Left lobe of liver (tissue), 2 donors: ENCODE data around the gene CILP2. TPM values are rescaled to one million over a fixed set of nuclear protein-coding genes. Genes with fewer than 3 reads are reported as not detected.

ENCODE experiments used
- ATAC-seq: fragments of 200-7000 bp; cut with Tn5 transposase; one replicate; pipeline ENCODE4 v1.9.1; 2020; ENCODE audit warnings: mild to moderate bottlenecking, moderate library complexity
- DNase-seq: peaks from one replicate; pipeline ENCODE4 v3.0.0-alpha.2; 2020; ENCODE audit warnings: low spot score
- total RNA-seq: library from RNA; stranded (reverse); gene quantifications from one replicate; pipeline ENCODE4 v1.2.1, GENCODE V29; 2021
- donor health status: DM: no; HTN: no; CAD: no; lungs with moderate emphysema.
- donor health status: DM: no; HTN: yes; CAD: no.

CILP2 gene
- total RNA-seq: 0.10 TPM

- DNase-seq (no peak), ATAC-seq (peak; percentile 18)
Measured at GRCh38 chr19:19538061-19538784, at the start of gene CILP2. CILP2 (plus strand) TSS chr19:19538265; CDS start chr19:19538350, 85 bp downstream.

GRCh38 chr19:19488875-19489690 is 49.0 kb upstream of the CILP2 start:
- peak; percentile 53 for ATAC-seq
- peak; percentile 87 for DNase-seq

DNA sequence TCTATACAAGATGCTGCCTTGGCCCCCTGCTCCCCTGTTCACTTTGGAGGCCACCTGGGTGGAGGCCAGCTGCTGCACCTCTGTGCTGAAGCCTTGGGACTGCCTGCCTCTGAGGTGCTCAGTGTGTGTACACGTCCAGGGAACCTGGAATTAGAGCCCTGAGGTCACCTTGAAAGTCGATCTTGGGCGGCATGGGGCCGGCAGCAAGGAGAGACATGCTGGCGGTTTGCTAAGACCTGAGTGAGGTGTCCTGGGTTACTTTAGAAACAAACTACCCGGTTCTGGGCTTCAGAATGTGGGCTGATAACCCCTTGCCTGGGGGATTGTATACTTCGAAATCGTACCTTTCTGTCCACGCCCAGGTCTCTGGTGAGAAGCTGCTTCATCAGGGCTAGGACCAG is 48.3 kb upstream of the CILP2 start:
- DNase-seq: no peak
- ATAC-seq: peak; percentile 8

DNA sequence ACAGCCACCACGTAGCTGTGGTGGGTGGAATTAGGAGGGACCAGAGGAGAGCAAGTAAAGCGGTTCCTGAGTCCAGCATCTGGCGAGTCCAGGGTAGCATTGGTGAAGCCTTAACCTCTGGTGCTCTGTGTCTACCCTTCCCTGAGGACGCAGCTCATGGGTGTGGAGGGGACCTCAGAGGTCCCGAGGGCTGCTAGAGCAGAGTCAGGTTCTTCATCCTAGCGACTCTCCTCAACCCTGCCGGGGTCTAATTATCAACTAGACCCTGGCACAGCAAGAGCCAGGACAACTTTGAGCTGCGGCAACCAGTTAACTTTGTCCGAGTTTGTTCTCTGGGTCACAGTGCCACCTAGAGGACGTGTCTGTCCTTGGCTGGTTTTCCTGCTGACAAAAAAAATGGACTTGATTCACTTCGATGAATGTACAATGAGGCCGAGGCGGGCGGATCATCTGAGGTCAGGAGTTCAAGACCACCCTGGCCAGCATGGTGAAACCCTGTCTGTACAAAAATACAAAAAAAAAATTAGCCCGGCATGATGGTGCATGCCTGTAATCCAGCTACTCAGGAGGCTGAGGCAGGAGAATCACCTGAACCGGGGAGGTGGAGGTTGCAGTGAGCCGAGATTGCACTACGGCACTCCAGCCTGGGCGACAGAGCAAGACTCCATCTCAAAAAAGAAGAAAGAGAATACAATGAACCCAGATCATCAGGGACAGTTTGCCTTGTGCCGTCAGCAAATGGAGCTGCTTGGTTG is 47.7 kb upstream of the CILP2 start:
- DNase-seq: peak; percentile 77
- peak; percentile 71 for ATAC-seq

DNA sequence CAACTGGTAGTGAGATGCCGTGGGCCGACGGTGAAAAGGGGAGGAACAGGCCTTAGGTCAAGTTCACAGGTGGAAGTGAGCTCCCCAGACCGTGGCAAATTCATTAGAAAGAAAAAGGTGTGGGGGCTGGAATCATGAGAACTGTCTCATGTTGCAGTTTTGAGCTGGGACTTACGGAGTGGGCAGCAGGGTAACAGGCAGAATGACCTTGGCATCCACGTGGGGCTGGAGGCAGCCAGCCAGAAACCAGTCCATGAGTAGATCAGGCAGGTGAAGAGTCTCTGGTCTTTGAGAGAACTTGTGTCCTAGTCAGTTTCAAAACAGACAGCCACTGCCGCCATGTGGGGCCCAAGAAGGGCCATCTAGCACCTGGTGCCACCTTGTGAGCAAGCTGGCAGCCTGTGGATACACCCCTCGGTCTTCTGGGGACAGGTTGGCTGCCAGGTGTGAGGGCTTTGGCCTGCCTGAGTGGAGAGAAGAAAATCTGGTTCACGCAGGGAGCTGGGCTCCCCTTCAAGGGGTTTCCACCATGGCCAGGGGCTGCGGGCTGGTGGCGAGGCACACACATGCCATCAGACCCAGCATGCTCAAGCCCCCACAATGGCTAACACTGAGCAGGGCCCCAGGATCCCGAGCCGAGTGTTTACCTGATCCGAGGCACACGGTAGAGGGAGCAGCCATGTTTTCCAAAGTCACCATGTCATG is 46.6 kb upstream of the CILP2 start:
- ATAC-seq (no peak), DNase-seq (no peak)

- ATAC-seq (no peak), DNase-seq (no peak)
Measured at GRCh38 chr19:19492026-19492610, 45.9 kb upstream of the CILP2 start.

DNA sequence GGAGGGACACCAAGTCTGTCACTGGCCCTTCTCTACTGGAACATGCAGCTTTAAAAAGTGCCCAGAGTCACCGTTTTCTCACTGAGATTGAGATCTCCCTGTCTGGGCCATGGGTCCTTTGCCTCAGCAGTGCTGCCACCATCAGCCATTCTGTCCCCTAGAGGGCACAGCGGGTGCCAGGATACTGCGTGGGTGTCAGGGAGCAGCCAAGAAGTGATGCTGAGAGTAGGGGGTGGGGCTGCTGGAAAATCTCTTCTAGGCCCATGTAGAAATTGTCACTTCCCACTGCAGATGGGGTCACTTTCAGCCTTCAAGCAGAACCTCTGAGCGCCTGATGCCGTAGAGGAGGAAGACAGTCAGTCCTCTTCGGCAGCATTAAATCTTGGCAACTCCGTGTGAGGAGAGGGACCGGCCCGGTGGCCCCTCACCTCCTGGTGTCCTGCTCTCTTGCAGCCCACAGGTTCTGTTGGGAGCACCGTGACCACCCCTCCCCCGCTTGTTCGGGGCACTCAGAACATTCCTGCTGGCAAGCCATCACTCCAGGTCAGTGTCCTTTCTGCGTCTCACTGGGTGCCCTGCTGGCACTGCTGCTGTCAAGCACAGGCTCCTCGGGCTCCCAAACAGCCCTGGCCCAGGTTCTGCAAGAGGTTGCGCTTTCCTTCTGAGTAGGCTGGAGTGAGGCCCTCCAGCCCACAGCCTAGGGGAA is 44.1 kb upstream of the CILP2 start:
- DNase-seq (no peak), ATAC-seq (peak; percentile 29)

DNA sequence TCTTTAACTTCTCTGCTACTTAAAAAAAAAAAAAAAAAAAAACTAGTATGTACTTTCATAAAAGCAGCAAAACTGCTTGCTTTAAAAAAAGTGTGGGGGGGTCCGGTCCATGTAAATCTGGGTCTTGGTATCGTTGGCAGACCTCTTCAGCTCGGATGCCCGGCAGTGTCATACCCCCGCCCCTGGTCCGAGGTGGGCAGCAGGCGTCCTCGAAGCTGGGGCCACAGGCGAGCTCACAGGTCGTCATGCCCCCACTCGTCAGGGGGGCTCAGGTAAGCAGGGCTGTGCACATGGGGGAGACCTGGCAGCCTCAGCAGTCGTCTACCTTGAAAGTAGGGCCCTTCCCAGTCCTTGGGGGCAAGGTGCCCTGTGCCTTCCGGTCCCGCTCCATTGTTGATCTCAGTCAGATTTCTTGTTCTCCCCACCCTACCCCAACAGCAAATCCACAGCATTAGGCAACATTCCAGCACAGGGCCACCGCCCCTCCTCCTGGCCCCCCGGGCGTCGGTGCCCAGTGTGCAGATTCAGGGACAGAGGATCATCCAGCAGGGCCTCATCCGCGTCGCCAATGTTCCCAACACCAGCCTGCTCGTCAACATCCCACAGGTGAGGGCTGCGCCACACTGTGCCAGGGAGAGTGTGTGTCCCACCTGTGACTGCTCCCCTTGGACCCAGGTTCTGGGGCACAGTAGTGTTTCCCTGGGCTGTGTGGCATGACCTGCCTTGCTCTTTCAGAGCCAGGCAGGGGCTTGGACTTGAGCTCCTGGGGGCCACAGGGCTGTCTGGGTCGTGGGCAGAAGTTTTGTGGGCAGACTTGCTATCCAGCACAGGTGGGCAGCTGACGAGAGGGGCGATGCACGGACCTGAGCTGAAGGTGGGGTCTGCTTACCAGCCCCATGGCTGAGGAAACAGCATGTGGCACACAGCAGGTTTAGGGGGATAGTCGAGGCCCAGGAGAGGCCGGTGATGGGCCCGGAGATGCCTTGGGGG is 42.2 kb upstream of the CILP2 start:
- ATAC-seq (no peak), DNase-seq (no peak)

DNA sequence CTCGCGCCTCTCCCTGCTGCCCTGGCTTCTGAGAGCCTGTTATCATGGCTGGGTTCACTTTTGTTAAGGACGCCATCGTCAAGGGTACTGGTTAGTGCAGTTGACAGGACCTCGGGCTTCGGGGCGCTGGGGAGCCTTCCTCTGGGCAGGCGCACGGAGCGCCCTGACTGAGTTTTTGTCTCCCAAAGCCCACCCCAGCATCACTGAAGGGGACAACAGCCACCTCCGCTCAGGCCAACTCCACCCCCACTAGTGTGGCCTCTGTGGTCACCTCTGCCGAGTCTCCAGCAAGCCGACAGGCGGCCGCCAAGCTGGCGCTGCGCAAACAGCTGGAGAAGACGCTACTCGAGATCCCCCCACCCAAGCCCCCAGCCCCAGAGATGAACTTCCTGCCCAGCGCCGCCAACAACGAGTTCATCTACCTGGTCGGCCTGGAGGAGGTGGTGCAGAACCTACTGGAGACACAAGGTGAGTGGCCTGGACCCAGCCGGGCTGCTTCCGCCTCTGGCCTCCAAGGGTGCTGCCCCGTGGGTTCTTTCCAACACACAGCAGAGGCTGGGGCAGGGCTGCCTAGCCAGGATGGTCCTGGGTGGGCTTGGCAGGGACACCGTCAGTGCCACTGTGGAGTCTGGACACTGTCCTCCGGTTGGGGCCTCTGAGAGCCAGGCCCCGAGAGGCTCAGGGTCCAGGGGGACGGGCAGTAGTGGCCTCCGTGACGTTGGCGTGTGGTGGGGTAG is 39.6 kb upstream of the CILP2 start:
- ATAC-seq (no peak), DNase-seq (no peak)

GRCh38 chr19:19499272-19499995 is 38.6 kb upstream of the CILP2 start:
- ATAC-seq: no peak
- no peak for DNase-seq

DNA sequence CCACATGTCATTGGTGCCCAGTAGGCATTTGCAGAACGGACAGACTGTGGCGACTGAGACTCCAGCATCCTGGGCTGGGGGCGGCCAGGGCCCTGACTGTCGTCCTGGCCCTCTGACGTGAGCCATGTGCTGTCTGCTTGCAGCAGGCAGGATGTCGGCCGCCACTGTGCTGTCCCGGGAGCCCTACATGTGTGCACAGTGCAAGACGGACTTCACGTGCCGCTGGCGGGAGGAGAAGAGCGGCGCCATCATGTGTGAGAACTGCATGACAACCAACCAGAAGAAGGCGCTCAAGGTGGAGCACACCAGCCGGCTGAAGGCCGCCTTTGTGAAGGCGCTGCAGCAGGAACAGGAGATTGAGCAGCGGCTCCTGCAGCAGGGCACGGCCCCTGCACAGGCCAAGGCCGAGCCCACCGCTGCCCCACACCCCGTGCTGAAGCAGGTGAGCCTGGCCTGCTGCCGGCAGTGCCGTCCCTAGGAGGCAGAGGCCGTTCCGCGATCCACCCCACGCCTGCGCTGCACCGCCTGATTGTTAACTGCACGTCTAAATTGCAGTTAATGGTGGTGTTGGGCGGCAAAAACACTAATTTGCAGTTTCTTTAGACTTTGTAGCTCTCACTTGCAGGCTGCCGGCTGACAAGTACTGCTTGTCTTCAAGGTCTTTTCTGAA is 37.0 kb upstream of the CILP2 start:
- DNase-seq: no peak

DNA sequence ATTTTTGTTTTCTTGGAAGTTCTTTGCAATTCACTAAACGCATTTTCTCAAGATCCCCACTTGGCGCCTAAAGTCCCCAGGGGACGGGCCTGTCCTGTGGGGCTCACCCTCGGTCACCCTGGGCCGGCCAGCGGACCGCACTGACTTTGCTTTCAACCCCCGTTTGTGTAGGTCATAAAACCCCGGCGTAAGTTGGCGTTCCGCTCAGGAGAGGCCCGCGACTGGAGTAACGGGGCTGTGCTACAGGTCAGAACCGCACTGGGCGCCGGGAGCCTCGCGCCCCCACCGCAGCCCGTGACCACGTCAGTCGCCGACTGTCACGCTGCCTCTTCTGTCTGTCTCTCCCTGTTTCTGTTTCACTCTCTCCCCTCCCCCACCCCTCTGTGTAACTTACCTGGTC is 36.3 kb upstream of the CILP2 start:
- DNase-seq (no peak), ATAC-seq (no peak)

More for the DNA sequence above, 37.0 kb upstream of the CILP2 start:
- ATAC-seq: no peak

GRCh38 chr19:19502281-19502680 is 35.8 kb upstream of the CILP2 start:
- DNase-seq (no peak), ATAC-seq (no peak)

- ATAC-seq (no peak), DNase-seq (no peak)
Measured at GRCh38 chr19:19502808-19503602, 35.1 kb upstream of the CILP2 start.

DNA sequence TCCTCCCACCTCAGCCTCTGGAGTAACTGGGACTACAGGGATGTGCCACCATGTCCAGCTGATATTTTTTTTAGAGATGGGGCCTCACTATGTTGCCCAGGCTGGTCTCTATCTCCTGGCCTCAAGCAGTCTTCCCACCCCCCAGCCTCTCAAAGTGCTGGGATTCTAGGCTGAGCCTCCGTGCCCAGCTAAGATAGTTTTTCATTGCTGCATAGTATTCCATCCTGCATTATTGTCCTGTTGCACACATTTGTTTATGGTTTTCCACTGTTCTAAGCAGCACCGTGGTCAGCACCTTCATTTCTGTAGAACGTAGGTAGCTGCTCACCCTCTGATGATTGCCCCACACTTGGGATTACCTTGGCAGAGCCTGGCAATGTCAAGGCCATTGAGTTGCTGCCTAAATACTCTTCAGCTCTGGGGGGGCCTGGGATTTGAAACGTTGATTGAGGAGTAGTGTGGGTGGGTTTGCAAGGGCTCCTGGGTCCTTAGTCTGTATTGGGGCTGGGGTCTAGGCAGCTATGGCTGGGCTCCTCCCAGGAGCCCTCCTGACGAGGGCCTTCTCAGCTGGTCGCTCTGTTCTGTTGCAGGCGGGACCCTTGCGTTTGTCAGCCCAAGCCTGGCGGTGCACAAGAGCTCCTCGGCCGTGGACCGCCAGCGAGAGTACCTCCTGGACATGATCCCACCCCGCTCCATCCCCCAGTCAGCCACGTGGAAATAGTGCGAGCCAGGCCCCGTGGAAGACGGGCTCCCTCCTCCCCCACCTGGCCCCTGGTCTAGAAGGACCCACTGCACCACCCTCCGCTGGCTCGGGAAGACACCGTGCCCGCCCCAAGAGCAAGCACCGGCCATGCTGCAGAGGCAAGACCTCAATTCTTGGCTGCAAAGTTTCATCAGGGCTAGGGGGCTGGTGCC is 33.1 kb upstream of the CILP2 start:
- no peak for ATAC-seq
- DNase-seq: no peak
